Subcutaneous adipose tissue (tissue), 4 donors: ENCODE data around the gene PSPN. TPM values are rescaled to one million over a fixed set of nuclear protein-coding genes. Genes with fewer than 3 reads are reported as not detected.

Source experiments
- total RNA-seq, 4 donors: library from RNA; depleted of rRNA; stranded (reverse); fragments of >200 nt; gene quantifications; one replicate each; pipeline ENCODE4 v1.1.0, GENCODE V29; 2016
- TF ChIP-seq, protein P1 (sequence below): fragments of 450-650 bp; IDR thresholded peaks from one replicate; pipeline ENCODE4 v1.5.1; 2016; ENCODE audit warnings: low read depth, mild to moderate bottlenecking, control low read depth, antibody characterized with exemption, moderate library complexity

PSPN gene
- total RNA-seq, 4 donors from 2014 or later, result 0.16 to 1.5 (median 0.78) TPM

DNA sequence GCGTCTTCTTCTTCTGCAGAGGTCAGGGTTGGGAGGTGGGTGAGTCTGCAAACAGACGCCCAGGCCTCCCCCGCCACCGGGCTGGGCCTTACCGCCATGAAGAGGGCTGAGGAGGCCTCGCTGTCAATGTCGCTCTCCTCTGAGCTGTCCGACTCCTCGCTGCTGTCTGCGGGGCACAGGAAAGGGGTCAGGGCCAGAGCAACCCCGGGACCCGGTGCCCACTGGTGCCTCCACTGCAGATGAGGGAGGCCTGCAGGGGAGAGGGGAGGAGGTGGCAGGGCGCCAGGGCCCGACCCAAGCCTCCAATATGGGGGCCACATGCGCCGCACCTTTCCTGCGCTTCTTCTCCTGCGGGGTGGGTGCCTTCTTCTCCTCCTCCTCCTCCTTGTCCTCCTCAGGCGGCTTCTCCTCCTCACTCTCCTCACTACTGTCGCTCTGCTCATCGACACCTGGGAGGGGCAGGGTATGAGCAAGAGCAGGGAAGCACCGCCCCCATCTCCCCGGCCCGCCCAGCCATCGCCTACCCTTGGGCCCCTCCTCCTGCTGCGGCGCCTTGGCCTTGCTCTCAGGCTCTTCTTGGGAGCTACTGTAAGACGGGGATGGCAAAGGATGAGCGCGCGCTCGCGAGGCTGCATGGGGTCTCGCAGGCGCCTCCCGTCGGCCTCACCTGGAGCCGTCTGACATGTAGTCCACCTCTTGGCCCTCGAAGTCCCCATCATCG is 5.5 kb upstream of the PSPN start:
- TF ChIP-seq, protein P1, sequence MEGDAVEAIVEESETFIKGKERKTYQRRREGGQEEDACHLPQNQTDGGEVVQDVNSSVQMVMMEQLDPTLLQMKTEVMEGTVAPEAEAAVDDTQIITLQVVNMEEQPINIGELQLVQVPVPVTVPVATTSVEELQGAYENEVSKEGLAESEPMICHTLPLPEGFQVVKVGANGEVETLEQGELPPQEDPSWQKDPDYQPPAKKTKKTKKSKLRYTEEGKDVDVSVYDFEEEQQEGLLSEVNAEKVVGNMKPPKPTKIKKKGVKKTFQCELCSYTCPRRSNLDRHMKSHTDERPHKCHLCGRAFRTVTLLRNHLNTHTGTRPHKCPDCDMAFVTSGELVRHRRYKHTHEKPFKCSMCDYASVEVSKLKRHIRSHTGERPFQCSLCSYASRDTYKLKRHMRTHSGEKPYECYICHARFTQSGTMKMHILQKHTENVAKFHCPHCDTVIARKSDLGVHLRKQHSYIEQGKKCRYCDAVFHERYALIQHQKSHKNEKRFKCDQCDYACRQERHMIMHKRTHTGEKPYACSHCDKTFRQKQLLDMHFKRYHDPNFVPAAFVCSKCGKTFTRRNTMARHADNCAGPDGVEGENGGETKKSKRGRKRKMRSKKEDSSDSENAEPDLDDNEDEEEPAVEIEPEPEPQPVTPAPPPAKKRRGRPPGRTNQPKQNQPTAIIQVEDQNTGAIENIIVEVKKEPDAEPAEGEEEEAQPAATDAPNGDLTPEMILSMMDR, result no peak

DNA sequence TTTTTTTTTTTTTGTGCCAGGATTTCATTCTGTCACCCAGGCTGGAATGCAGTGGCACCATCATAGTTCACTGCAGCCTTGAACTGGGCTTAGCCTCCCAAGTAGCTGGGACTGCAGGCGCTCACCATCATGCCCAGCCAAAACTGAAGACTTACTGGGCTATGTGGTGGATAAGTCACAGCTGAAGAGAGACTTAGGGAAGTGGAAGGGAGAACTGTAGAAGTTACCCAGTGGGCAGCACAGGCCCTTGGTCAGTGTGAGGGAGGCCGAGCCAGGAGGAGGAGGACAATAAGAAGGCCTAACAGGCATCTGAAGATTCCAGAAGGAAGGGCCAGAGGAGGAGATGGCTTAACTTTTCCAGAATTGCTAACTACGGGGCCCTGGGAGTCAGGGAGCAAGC is 4.0 kb upstream of the PSPN start:
- TF ChIP-seq, protein P1, result no peak

DNA sequence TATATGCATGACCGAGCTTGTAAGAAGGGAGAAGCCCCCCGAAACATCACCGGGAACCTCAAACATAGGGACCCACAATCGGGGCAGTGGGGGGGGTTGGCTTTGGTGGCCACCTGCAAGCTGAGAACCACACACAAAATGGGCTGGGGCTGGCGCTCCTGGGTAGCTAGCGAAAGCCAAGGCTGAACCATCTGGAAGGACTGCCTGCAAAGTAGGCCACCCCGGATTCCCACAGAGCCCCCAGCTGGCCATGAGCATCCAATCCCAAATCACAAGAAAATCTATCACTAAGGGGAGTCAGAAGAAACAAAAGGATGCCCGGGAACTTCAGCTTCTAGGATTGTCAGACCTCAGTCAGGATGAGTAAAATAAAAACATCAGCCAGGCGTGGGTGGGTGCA is 2.8 kb upstream of the PSPN start:
- TF ChIP-seq, protein P1, result no peak

DNA sequence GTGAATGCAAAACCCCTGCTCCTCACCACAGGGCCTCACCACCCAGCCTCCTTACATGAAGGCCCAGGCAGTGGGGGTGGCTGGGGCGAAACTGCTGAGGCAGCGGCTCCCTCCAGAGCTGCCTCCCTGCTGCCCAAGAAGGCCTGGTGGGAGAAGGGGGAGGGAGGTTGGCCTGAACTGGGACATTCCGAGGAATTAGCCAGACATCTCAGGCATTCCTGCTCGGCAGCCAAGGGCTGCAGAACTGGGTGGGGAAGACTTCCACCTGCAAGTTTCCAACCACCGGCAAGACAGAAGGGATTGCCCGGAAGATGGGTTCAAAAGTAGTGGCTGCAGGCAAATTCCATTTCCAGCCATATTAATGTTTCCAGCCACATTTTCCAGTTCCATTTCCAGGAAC is 2.3 kb upstream of the PSPN start:
- TF ChIP-seq, protein P1, result no peak

DNA sequence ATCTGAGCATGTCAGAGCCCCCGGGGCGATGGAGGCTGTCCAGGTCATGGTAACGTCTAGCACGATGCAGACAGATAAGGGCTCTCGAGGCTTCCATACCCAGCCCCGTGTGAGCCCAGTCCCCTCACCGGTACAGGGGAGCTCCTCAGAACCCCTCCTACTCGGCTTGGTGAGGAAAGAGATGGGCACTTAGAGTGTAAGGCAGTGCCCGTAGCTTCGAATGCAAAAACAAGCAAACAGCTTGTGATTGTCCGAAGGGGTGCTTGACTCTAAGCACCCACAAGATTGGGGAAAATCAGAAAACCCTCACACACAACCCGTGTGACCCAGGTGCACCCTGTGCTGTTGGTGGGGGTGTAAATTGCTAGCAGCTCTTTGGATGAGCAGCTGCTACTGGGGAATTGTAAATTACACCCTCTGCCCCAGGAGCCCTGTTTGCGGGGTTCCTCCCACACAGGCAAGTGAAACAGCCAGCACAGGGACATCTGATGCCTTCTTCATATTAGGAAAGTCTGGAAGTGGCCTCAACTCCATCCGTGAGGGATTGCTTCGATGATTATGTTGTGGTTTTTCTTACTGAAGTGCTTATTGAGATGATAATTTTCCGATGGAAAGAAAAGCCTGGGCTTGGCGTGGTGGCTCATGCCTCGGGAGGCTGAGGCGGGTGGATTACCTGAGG is 918 bp upstream of the PSPN start:
- TF ChIP-seq, protein P1, result no peak

DNA sequence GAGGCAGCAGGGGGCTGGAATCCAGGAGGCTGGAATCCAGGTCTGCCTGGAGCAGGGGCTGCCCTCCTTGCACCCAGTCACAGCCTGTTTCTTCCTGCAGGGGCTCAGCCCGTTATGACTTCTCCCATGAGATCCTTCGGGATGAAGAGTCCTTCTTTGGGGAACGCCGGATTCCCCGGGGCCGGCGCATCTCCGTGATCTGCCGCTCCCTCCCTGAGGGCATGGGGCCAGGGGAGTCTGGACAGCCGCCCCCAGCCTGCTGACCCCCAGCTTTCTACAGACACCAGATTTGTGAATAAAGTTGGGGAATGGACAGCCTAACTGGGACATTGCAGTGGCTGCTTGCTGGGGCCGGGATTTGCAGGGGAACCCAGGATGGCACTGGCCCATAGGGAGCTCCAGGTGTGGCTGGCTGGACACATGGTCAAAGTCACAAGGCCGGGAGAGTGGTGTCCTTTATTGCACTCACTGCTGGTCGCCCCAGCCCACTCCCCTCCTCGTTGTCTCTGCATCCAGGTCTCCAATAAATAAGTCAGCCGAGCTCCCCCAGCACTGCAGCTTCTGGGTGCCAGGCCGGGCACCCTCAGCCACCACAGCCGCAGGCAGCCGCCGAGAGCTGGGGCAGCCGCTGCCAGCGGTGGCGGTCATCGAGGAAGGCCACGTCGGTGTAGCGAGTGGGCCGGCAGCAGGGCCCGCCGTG is 872 bp downstream of the PSPN start:
- TF ChIP-seq, protein P1, result no peak

DNA sequence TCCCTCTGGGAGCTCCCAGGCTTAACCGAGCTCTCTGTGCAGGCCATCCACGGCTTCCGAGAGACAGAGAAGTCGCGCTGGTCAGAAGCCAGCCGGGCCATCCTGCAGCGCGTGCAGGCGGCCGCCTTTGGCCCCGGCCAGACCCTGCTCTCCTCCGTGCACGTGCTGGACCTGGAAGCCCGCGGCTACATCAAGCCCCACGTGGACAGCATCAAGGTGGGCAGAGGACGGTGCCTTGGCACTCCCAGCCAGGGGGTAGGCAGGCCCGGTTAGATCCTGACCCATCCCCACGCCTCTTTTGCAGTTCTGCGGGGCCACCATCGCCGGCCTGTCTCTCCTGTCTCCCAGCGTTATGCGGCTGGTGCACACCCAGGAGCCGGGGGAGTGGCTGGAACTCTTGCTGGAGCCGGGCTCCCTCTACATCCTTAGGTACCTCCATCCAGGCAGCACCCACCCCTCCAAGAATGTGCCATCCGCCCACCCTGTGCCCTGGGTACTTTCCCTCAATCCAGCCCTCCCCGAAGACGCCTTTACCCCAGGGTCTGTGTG is 1.5 kb downstream of the PSPN start:
- TF ChIP-seq, protein P1, result no peak
